ENCODE measurements around the gene TAPT1.

GRCh38 chr4:16129336-16129735 is 96.9 kb downstream of the TAPT1 start:
- TF ChIP-seq HDGF (IDR thresholded peaks at IDR 0.05; ENCODE audit: borderline replicate concordance) (no peak), FOXM1 (IDR thresholded peaks at IDR 0.05; ENCODE audit: borderline replicate concordance) (no peak), PKNOX1 (IDR thresholded peaks at IDR 0.05) (no peak), BHLHE40 (IDR thresholded peaks at IDR 0.05; ENCODE audit: borderline replicate concordance) (no peak), FOXA1 (IDR thresholded peaks at IDR 0.05) (no peak), TARDBP (IDR thresholded peaks at IDR 0.05) (no peak), SP1 (IDR thresholded peaks at IDR 0.05) (no peak), SUZ12 (IDR thresholded peaks at IDR 0.05) (no peak)

All from HEK293T (cell line).